GM21447 (cell line): ENCODE results near the gene RGMA.
A peak's percentile ranks its signal among the peaks of the same experiment; 100 is the strongest.
"Not testable (repeated sequence)": the region's sequence is repeated elsewhere in the genome, so short reads cannot be mapped to it uniquely, and the experiment has no call there.

Source experiments
- ATAC-seq: cut with Tn5 transposase; IDR thresholded peaks from one replicate; pipeline ENCODE4 v1.9.1; 2021; ENCODE audit not compliant: unreplicated experiment

Gene RGMA

GRCh38 chr15:93035953-93036810 is 52.8 kb downstream of the RGMA start:
- peak; percentile 81 for ATAC-seq

GRCh38 chr15:93035092-93035915 is 53.7 kb downstream of the RGMA start:
- ATAC-seq, result no peak

- ATAC-seq, result no peak
These were observed 54.5 kb downstream of the RGMA start for GRCh38 chr15:93034512-93034911.

GRCh38 chr15:93033434-93034045 is 55.5 kb downstream of the RGMA start:
- no peak for ATAC-seq

- not testable (repeated sequence) for ATAC-seq
These were observed 56.4 kb downstream of the RGMA start for GRCh38 chr15:93032515-93033206.

- ATAC-seq, result not testable (repeated sequence)
These were observed 57.2 kb downstream of the RGMA start for GRCh38 chr15:93031557-93032384.

GRCh38 chr15:93031103-93031464 is 57.9 kb downstream of the RGMA start:
- ATAC-seq, result no peak

- ATAC-seq, result peak; percentile 71
These were observed 58.4 kb downstream of the RGMA start for GRCh38 chr15:93030430-93031102.

GRCh38 chr15:93029836-93030429 is 59.1 kb downstream of the RGMA start:
- no peak for ATAC-seq

GRCh38 chr15:93029214-93029835 is 59.7 kb downstream of the RGMA start:
- no peak for ATAC-seq

GRCh38 chr15:93028632-93029213 is 60.3 kb downstream of the RGMA start:
- no peak for ATAC-seq

- no peak for ATAC-seq
These were observed 60.8 kb downstream of the RGMA start for GRCh38 chr15:93028111-93028631.

- no peak for ATAC-seq
These were observed 61.6 kb downstream of the RGMA start for GRCh38 chr15:93027413-93027812.

- no peak for ATAC-seq
These were observed 62.6 kb downstream of the RGMA start for GRCh38 chr15:93026380-93026817.

GRCh38 chr15:93025625-93025982 is 63.4 kb downstream of the RGMA start:
- ATAC-seq, result no peak

- ATAC-seq, result no peak
These were observed 64.0 kb downstream of the RGMA start for GRCh38 chr15:93024716-93025624.

- ATAC-seq, result no peak
These were observed 64.7 kb downstream of the RGMA start for GRCh38 chr15:93024293-93024692.
